Osteoblast (primary cell): ENCODE data around the gene TCF12. TPM values are rescaled to one million over a fixed set of nuclear protein-coding genes. Genes with fewer than 3 reads are reported as not detected.
A peak's percentile ranks its signal among the peaks of the same experiment; 100 is the strongest.

Source experiments
- DNase-seq: peaks from one replicate; pipeline ENCODE4 v3.0.0; 2011; ENCODE audit warnings: low spot score, mixed read lengths; ENCODE audit not compliant: insufficient read length; ENCODE audit errors: missing footprints
- H2AFZ ChIP-seq: 2 replicates; pipeline ENCODE4 v1.6.0; 2011; ENCODE audit warnings: mild to moderate bottlenecking, low read length
- H3K27ac ChIP-seq: 2 replicates; pipeline ENCODE4 v1.5.1; 2011; ENCODE audit warnings: mild to moderate bottlenecking, low read depth, low read length, moderate library complexity
- H3K27me3 ChIP-seq: 2 replicates; pipeline ENCODE4 v1.6.0; 2012; ENCODE audit warnings: mild to moderate bottlenecking, control low read depth, inconsistent platforms, low read length, moderate library complexity; ENCODE audit not compliant: insufficient read depth
- H3K36me3 ChIP-seq: 2 replicates; pipeline ENCODE4 v1.5.1; 2011; ENCODE audit warnings: mild to moderate bottlenecking, low read length, control low read depth, moderate library complexity; ENCODE audit not compliant: insufficient read depth
- H3K4me1 ChIP-seq: 2 replicates; pipeline ENCODE4 v1.5.1; 2011; ENCODE audit warnings: mild to moderate bottlenecking, low read length, control low read depth, moderate library complexity; ENCODE audit not compliant: insufficient read depth
- H3K4me2 ChIP-seq: 2 replicates; pipeline ENCODE4 v1.6.0; 2011; ENCODE audit warnings: mild to moderate bottlenecking, low read length; ENCODE audit not compliant: insufficient read depth
- H3K4me3 ChIP-seq: fragments of 200-600 bp; sonication (generic); 3 replicates; pipeline ENCODE4 v1.5.1; 2012; ENCODE audit warnings: mild to moderate bottlenecking, low read length, inconsistent platforms; ENCODE audit not compliant: insufficient read depth
- H3K79me2 ChIP-seq: 2 replicates; pipeline ENCODE4 v1.6.0; 2012; ENCODE audit warnings: mild to moderate bottlenecking, low read length, control low read depth, inconsistent platforms; ENCODE audit not compliant: insufficient read depth
- H3K9me3 ChIP-seq: 2 replicates; pipeline ENCODE4 v1.5.1; 2011; ENCODE audit warnings: low read depth, low read length, control low read depth
- H4K20me1 ChIP-seq: 2 replicates; pipeline ENCODE4 v1.6.0; 2012; ENCODE audit warnings: mild to moderate bottlenecking, low read length, control low read depth; ENCODE audit not compliant: insufficient read depth
- CTCF ChIP-seq: IDR thresholded peaks from 2 replicates; pipeline ENCODE4 v1.5.1; 2011; ENCODE audit warnings: mild to moderate bottlenecking, low read depth, low read length, moderate library complexity; ENCODE audit errors: extremely low read depth
- total RNA-seq: library from RNA; depleted of rRNA; stranded (reverse); fragments of >200 nt; gene quantifications from 2 replicates; pipeline ENCODE4 v1.2.3, GENCODE V29; 2012

Gene TCF12
- total RNA-seq, 1 donor: 86.5 TPM

DNA sequence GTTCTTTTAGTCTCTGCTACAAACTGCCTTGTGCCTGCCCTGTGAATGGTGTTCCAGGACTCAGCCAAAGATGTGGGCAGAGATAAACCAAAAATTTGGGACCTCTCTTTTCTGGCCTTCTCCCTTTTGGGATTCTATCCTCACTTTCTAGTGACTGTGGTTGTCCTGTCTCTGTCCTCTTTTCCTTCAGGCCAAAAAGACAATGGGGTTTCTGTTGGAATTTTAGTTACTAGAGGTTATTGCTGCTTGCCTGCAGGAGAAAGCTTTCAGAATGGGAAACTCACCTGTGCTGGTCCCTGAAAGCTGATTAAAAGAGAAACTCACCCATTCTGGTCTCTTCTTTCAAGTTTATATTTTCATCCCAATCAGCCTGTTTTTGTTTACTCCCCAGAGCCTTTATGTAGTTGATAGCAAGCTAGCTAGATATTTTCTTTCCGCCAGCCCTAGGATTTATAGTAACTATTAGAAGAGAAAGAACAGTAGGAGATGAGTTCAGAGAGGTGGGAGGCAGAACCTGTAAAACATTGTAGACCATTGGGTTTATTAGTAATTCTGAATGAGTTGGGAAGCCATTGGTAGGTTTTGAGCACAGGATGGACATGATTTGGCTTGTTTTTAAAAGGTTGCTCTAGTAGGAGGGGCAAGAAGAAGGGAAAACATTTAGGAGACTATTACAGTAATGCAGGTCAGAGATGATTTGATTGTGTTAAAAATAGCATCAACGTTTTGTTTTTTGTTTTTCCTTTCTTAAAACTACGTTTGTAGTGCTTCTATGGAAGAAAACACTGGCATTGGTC is 138.9 kb downstream of the TCF12 start:
- Histone ChIP-seq H2AFZ (no peak overlapping the region), H3K36me3 (no peaks in the 10 kb centered on the region), H3K4me1 (peaks cover 54% of the 10 kb centered on the region), H3K27ac (peak overlapping the region; percentile 31), H3K79me2 (peaks cover 73% of the 10 kb centered on the region), H3K9me3 (no peaks in the 10 kb centered on the region), H3K27me3 (no peaks in the 10 kb centered on the region), H4K20me1 (peaks cover 12% of the 10 kb centered on the region), H3K4me2 (peak overlapping the region; percentile 43), H3K4me3 (peak overlapping the region; percentile 19)
- TF ChIP-seq CTCF: no peak
- DNase-seq: no peak

DNA sequence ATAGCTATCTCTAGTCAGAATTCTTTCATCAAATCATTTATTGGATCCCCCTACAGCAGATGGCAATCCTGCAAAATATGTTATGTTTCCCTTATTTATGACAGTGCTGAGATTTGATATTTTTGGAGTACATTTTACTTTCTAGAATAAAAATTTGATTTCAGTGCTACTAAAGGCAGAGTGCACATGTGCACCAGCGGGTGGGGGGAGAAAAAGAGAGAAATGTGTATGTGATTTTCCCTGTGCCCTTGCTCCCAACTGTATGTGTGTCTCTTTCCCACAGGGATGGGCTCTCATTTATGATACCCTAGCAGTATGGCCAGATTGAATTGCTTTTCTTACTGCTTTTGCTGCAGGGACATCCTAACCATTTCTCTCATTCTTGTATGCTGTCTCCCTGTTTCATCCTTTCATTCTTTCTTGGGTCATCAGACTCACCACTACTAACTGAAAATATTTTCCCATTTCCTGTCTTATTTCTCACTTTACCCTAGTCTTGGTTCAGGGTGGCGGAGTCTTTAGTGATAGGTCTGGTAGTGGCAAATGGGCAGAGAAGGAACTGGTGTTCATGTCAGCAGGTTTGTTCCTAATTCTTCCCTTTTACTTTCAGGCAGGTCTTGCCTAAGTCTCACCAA is 140.7 kb downstream of the TCF12 start:
- TF ChIP-seq CTCF: no peak
- Histone ChIP-seq H2AFZ (no peak overlapping the region), H3K4me3 (no peak overlapping the region), H3K79me2 (peaks cover 71% of the 10 kb centered on the region), H3K4me2 (peak overlapping the region; percentile 0), H3K9me3 (no peaks in the 10 kb centered on the region), H3K4me1 (peaks cover 55% of the 10 kb centered on the region), H3K36me3 (no peaks in the 10 kb centered on the region), H3K27me3 (no peaks in the 10 kb centered on the region), H4K20me1 (no peaks in the 10 kb centered on the region), H3K27ac (no peak overlapping the region)
- DNase-seq: no peak

DNA sequence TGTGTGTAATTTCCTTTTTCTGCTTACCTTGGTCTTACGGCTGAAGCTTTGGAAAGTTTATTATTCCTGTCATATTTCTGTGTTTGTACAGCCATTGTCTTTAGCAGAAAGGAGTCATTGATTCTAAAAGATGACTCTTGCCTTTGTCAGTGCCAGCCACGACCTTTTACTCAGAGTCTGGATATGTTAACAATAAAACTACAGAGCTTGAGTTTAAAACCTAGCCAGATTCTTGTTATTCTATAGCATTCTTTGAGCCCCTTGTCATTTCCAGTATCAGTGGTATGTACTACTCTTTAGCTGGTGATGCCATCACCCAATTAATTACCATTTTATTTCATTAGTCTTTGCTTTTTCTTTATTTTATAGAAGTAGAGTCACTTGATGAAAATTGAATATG is 142.4 kb downstream of the TCF12 start:
- no peaks in the 10 kb centered on the region for H3K9me3 ChIP-seq
- H3K4me3 ChIP-seq: no peak overlapping the region
- peaks cover 60% of the 10 kb centered on the region for H3K79me2 ChIP-seq
- H4K20me1 ChIP-seq: no peaks in the 10 kb centered on the region
- H2AFZ ChIP-seq: no peak overlapping the region
- H3K4me2 ChIP-seq: peak overlapping the region; percentile 50
- H3K4me1 ChIP-seq: peaks cover 55% of the 10 kb centered on the region
- no peaks in the 10 kb centered on the region for H3K36me3 ChIP-seq
- DNase-seq: peak; percentile 41
- TF ChIP-seq CTCF: no peak
- peak overlapping the region; percentile 76 for H3K27ac ChIP-seq
- no peaks in the 10 kb centered on the region for H3K27me3 ChIP-seq

DNA sequence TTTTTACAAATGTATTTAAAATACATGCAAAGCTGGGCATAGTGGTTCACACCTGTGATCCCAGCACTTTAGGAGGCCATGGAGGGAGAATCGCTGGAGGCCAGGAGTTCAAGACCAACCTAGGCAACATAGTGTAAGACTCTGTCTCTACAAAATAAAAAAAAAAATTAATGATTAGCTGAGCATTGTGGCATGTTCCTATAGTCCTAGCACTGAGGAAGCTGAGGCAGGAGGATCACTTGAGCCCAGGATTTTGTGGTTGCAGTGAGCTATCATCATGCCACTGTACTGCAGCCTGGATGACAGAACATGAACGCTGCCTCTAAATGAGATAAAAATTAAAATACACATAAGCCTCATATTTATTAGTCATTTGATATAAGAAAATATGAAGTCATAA is 142.8 kb downstream of the TCF12 start:
- H3K4me3 ChIP-seq: no peak overlapping the region
- H3K4me1 ChIP-seq: peaks cover 55% of the 10 kb centered on the region
- TF ChIP-seq CTCF: no peak

More for the DNA sequence above, 142.8 kb downstream of the TCF12 start:
- Histone ChIP-seq H3K27me3 (no peaks in the 10 kb centered on the region), H3K27ac (peak overlapping the region; percentile 76), H3K79me2 (peaks cover 57% of the 10 kb centered on the region), H3K36me3 (no peaks in the 10 kb centered on the region), H2AFZ (no peak overlapping the region), H3K4me2 (peak overlapping the region; percentile 50), H4K20me1 (no peaks in the 10 kb centered on the region), H3K9me3 (no peaks in the 10 kb centered on the region)
- no peak for DNase-seq
